ENCODE data around the gene PCDHGC4.

PCDHGC4 gene

DNA sequence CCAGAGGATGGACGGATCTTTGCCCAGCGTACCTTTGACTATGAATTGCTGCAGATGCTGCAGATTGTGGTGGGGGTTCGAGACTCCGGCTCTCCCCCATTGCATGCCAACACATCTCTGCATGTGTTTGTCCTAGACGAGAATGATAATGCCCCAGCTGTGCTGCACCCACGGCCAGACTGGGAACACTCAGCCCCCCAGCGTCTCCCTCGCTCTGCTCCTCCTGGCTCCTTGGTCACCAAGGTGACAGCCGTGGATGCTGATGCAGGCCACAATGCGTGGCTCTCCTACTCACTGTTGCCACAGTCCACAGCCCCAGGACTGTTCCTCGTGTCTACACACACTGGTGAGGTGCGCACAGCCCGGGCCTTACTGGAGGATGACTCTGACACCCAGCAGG lies 5.9 kb downstream of the PCDHGC4 start:
- no peak for DNase-seq

- DNase-seq = no peak
These were observed 6.7 kb downstream of the PCDHGC4 start for GRCh38 chr5:141491323-141492167.

DNA sequence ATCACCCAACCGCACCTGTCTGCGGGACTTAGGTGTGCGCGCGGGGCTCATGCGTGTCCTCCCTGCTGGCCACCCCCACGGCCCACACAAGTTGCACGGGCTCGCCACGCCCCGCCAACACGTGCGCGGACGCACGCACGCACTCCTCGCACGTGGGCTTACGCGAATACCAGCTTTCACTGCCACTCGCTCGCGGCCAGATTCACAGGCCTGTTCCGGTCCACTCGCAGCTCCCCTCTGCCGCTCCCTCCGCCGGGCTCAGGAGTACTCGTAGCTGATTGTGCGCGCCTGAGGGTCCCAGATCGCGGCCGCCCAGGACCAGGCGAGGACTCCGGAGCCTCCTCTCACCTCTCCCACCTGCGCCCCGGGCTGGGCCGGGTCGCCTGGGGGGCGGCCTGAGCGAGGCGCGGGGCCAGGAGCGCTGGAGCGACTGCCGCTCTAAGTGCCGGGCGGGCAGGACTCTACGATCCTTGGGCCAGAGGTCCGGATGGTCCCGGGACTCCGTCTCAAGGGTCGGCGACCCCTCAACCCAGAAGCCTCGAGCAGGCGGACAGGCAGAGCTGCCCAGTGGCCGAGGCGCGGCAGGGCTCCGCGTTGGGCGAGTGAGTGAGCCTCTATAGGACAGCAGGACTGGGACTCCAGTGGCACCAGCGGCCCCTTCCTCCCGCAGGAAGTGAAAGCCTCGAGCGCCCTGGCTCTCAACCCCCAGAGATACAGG lies 7.5 kb downstream of the PCDHGC4 start:
- DNase-seq = no peak

DNA sequence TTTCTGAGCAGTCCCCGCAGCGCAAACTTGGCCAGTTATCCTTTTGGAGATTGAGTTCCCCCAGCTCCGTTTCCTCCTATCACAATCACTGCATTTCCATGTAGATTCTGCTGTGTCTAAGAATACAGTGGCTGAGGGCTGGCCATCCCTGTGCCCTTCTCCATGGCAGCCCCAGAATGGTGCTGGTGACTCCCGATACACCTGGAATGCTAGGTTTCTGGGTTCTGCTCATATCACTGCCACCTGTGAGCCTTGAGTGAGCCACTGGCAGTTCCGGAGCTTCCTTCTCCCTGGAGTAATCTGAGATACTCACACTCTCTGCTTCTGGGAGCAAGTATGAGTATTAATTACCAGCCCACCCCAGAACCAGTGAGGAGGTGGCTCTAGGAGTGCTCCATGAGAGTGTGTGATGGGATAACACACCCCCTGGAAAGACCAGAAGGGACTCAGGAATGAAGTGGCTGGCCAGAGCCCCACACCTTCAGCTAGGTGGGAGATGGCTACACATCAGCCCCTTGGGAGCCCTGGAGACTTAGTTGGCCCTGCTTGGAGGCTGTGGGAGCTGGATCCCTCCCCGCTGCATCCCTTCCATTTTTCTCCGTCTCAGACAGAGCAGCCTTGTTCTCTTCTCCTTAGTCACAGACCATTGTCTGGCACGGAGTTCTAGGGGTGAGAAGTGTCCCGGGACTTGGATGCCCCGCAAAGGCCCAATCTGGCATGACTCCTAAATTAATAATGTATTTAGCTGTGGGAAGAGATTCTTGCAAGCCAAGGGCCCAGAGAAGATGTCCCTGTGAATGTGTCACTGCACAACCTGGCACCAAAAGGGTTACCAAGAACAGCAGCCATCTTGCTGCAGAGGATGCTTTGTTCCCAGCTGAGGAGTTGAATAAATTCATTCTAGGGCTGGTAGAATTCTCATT lies 8.9 kb downstream of the PCDHGC4 start:
- DNase-seq = no peak

DNA sequence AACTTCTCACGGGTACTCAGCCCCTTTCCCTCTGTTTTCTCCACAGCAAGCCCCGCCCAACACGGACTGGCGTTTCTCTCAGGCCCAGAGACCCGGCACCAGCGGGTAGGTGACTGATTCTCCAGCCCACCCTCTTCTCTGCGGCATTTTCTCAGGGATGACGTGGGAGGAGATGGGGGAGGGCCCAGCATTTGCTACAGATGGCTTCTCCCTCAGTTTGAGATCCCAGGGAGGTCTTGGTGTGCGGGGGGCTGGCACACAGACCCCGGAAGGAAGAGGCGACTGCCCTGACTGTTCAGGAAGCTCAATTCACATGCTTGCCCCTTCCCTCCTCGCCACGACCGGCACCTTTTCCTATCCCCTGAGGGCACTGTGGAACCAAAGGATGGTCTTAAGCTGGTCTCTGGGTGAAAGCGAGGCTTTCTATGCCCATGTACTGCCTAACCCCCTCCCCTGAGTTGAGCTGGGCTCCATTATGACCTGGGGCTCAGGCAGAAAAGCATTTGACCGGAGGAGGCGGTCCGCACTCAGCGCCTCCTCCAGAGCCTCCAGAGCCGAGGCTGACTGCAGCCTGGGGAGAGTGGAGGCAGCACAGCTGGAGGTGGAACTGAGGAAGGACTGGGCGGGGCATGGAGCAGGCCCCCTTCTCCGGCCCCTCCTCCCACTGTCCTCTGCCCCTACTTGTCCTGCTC lies 10.1 kb downstream of the PCDHGC4 start:
- DNase-seq = no peak

GRCh38 chr5:141495453-141495811 lies 10.6 kb downstream of the PCDHGC4 start:
- no peak for DNase-seq

DNA sequence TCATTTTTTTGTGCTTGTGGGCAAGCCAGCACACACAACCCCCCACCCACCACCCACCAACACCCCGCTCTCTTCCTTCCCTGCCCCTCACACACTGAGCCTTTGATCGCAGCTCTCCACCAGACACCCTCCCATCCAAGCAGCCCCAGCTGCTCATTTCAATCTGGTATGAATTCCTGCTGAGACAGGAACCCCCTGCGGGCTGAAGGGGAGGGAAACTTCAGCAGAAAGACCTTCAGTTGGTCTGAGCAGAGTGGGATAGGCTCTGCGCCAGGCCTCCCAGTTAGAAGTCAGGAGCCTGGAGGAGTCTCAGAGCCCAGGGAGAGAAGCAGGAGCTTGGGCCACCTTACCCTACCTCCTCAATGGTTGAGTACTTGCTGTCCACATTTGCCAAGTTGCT lies 11.2 kb downstream of the PCDHGC4 start:
- DNase-seq = no peak

DNA sequence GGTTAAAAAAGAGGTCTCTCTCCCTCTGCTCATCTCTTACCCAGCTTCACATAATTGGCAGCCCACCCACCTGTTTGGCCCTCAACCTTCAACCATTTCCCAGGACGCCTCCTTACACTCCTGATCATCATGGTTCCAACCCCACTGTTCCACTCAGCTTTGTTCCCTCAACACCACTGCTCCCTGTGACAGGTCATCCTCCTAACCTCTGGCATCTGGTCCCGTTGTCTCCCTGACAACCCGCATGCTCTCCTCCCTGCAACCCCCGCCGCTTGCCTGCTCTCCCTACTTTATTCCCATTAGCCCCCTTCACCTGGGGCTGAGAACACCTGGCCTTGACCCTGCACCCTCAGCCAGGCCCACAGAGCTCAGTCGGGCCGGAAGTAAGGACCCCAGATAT lies 16.9 kb downstream of the PCDHGC4 start:
- no peak for DNase-seq

GRCh38 chr5:141503681-141504080 lies 18.9 kb downstream of the PCDHGC4 start:
- DNase-seq = no peak

GRCh38 chr5:141504216-141504615 lies 19.4 kb downstream of the PCDHGC4 start:
- DNase-seq = no peak

DNA sequence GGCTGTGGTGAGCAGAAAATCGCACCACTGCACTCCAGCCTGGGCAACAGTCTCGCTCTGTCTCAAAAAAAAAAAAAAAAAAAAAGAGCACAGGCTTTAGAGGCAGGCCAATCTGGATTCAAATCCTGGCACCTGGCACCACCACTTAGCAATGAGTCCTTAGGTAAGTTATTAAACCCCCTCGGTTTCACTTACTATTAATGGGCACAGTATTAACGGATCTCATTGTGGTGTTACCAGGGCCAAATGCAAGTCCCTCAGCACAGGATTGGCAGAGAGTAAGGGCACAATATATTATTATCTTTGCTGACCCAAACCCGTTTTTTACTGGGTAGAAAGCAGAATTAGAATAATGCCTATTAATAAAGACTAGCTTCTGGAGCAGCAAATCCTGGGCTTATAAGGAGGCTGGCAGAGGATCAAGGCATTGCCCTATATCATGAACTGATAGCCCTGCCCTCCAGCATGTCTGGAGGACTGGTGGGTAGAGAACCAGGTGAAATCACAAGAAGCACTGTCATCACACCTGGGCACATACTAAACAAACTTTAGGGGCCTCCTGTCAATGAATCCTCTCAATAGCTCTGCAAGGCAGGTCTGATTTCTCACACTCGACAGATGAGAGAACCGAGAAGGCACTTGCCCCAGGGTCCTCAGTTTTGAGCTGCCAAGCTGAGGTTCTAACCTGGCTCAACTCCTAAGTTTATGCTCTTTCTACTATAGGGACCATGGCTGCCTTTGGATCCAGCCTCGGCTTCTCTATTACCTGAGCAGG lies 21.7 kb downstream of the PCDHGC4 start:
- DNase-seq = no peak

- no peak for DNase-seq
These were observed 22.7 kb downstream of the PCDHGC4 start for GRCh38 chr5:141507387-141508091.

DNA sequence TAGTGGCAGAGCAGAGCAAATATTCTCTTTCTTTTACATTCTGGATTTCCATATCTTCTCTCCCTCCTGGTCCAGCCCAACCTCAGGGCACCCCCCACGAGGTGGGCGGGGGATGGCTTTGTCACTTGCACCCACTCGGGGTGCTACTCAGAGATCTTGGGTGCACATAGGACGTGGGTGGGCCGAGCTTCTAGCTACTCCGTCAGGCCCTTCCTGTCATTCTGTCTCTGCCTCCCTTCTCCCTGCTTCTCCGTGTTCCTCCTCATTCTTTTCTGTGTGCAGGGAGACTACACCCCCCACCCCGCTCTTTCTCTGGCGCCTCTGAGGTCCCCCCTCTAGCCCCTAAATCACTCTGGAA lies 23.6 kb downstream of the PCDHGC4 start:
- no peak for DNase-seq

GRCh38 chr5:141508798-141509611 lies 24.2 kb downstream of the PCDHGC4 start:
- DNase-seq = peak; percentile 47

DNA sequence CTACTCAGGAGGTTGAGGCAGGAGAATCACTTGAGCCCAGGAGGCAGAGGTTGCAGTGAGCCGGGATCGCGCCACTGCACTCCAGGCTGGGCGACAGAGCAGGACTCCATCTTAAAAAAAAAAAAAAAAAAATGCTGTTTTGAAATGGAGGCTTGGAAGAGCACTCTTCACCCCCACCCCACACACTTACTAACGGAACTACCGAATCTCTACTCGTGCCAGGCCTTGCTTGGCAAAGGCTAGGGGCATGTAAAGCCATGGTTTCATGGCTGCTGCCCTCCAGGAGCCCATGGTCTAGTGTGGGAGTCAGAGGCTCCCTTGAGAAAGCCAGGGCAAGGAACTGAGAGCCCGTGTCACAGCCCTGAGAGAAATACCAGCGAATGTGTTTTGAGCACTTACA lies 25.3 kb downstream of the PCDHGC4 start:
- no peak for DNase-seq

- DNase-seq = no peak
These were observed 26.2 kb downstream of the PCDHGC4 start for GRCh38 chr5:141510850-141511601.

- no peak for DNase-seq
These were observed 27.0 kb downstream of the PCDHGC4 start for GRCh38 chr5:141511771-141512325.

- no peak for DNase-seq
These were observed 27.6 kb downstream of the PCDHGC4 start for GRCh38 chr5:141512390-141512910.
